ENCODE measurements around the gene PFKL.

DNA sequence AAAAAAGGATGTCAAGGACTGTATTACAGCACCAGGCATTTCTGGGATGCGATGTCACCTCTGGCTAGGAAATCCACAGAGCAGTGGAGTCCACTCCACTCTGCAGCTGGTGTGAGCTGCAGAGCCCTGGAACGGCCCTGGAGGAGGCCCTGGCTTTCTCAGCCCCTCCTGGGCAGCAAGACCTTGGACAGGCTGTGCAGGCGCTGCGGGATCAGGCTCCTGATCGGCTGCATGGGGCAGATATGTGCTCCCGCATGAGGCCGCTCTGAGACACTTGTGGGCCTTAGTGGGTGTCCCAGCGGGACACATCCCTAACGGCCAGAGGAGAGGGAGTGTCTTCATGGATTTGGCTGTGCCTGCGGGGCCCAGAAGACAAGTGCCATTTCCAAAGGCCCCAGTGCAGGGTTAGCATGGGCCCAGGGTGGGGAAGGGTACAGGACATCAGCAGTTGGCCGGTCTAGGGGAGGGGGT, 44.3 kb upstream of the PFKL start:
- TF ChIP-seq, protein P1, sequence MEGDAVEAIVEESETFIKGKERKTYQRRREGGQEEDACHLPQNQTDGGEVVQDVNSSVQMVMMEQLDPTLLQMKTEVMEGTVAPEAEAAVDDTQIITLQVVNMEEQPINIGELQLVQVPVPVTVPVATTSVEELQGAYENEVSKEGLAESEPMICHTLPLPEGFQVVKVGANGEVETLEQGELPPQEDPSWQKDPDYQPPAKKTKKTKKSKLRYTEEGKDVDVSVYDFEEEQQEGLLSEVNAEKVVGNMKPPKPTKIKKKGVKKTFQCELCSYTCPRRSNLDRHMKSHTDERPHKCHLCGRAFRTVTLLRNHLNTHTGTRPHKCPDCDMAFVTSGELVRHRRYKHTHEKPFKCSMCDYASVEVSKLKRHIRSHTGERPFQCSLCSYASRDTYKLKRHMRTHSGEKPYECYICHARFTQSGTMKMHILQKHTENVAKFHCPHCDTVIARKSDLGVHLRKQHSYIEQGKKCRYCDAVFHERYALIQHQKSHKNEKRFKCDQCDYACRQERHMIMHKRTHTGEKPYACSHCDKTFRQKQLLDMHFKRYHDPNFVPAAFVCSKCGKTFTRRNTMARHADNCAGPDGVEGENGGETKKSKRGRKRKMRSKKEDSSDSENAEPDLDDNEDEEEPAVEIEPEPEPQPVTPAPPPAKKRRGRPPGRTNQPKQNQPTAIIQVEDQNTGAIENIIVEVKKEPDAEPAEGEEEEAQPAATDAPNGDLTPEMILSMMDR (IDR thresholded peaks at IDR 0.05) = no peak
- TF ChIP-seq POLR2A (IDR thresholded peaks at IDR 0.05) = no peak

All from lower leg skin (tissue), 3 donors.